Stimulated activated CD4-positive, alpha-beta T cell treated with anti-CD3 and anti-CD28 coated beads, TNF-alpha, amount 100 ng/mL, for 48 hours (primary cell): ENCODE measurements around the gene USP48.
"Not testable (repeated sequence)": the region's sequence is repeated elsewhere in the genome, so short reads cannot be mapped to it uniquely, and the experiment has no call there.

Experiments used
- DNase-seq, 3 donors: peaks; one replicate each; pipeline ENCODE4 v3.0.0-alpha.2; 2020; ENCODE audit warnings: low read depth in 3 of 3

The USP48 gene, protein sequence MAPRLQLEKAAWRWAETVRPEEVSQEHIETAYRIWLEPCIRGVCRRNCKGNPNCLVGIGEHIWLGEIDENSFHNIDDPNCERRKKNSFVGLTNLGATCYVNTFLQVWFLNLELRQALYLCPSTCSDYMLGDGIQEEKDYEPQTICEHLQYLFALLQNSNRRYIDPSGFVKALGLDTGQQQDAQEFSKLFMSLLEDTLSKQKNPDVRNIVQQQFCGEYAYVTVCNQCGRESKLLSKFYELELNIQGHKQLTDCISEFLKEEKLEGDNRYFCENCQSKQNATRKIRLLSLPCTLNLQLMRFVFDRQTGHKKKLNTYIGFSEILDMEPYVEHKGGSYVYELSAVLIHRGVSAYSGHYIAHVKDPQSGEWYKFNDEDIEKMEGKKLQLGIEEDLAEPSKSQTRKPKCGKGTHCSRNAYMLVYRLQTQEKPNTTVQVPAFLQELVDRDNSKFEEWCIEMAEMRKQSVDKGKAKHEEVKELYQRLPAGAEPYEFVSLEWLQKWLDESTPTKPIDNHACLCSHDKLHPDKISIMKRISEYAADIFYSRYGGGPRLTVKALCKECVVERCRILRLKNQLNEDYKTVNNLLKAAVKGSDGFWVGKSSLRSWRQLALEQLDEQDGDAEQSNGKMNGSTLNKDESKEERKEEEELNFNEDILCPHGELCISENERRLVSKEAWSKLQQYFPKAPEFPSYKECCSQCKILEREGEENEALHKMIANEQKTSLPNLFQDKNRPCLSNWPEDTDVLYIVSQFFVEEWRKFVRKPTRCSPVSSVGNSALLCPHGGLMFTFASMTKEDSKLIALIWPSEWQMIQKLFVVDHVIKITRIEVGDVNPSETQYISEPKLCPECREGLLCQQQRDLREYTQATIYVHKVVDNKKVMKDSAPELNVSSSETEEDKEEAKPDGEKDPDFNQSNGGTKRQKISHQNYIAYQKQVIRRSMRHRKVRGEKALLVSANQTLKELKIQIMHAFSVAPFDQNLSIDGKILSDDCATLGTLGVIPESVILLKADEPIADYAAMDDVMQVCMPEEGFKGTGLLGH

DNA sequence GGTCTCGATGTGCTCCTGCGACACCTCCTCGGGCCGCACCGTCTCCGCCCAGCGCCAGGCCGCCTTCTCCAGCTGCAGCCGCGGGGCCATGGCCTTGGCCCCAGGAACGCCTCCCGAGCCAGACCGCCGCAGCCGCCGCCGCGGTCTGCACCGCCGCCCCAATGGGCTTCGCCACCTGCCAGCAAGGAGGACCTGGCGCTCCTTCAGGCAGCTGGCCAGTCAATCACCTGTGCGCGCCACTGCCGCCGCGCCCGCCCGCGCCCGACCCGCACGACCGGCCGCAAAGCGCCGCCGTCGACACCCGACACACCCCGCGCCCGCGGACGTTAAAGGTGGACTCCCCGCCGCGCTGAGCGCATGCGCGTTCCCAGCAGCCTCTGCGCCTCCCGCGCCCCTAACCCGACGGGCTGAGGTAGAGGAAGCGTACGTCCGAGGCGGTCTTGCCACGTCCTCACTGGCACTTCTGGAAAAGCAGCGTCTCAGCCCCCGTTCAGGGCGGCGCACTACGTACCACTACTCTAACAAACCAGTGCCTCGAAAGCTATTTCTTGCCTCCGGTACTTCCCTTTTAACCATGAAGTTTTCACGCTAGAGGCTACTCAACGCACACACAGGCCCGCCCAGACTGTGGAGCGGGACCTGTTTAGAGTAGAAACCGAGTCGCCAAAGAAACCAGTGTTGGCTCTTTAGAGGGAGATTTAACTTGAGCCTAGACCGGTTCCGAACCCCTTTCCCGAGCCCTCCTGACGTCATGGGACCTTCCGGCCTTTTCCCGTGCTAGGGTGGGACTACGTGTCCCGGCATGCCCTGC is at the start of gene USP48:
Gene USP48, minus strand, starts transcription at position 282 of the 811 bp plus-strand sequence. Its CDS starts 192 bp downstream, at position 90.
- peak; percentile 94 to 96 (median 94) for DNase-seq

GRCh38 chr1:21831454-21831970 is 48.6 kb upstream of the USP48 start:
- DNase-seq, result no peak

GRCh38 chr1:21830792-21831453 is 48.0 kb upstream of the USP48 start:
- DNase-seq, result no peak

DNA sequence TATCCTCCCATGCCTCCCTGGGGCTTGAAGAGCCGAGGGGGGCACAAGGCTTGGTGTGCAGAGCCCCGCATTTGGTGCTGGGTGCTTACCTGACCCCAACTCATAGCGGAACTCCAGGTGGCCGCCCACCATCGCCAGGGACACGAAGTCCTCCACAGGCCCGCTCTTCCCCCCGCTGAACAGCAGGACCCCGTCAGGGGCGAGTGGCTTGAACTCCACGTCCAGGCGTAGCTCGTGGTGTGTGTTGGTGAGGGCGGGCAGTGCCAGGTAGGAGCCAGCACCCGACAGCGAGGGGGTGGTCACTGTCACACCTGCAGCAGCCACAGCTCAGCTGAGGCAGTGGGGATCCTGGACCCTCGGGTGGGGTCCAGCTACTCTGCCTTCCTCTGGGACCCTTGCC is 46.3 kb upstream of the USP48 start:
- no peak for DNase-seq

DNA sequence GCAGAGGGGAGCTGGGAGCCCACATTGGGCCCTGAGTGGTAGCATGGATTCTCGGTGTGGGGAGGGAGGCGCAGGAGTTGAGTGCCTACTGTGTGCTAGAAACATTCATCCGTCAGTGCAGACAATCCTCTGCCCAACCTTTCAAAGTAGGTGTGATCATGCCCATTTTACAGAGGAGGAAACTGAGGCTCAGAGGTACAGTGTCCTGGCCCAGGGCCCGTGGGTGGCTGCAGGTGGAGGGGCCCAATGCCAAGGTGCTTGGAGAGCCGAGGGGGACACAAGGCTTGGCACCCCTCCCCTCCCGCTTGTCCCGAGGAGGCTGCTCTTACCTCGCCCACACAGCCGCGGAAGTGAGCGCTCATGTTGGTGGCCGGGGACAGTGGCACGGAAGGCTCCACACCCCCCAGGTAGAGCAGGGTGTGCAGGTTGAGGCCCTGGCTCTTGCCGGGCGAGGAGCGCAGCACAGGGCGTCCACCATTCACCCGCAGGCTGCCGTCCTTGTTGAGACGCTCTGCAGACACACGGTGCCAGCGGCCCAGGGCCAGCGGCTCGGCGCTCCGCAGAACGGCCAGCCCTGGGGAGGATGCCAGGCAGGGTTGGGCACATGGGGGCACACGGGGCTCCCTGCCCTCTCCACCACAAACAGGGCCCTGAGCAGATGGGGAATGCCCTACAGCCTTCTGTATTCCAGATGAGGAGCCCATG is 45.7 kb upstream of the USP48 start:
- DNase-seq, result no peak

GRCh38 chr1:21828075-21828474 is 45.1 kb upstream of the USP48 start:
- no peak for DNase-seq

DNA sequence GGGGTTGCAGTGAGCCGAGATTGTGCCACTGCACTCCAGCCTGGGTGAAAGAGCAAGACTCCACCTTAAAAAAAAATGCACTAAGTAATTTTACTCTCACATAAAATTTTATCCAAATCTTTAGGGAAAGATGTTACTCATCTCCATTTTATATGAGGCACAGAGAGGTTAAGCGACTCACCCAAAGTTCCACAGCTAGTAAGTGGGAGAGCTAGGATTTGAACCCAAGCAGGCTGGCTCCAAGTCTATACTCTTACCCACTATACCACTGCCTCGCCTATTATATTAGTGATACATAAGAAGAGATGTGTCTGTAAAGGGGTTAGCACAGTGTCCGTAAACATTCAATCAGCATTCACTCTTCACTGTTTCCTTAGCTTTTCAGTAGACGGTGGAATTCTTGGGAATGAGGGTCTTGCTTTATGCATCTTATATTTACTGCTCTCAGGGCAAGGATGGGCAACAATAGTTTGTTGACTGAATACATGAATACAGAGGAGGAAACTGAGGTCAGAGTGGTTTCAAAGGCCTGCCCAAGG is 44.3 kb upstream of the USP48 start:
- no peak for DNase-seq

GRCh38 chr1:21826694-21827093 is 43.7 kb upstream of the USP48 start:
- DNase-seq, result not testable (repeated sequence)

GRCh38 chr1:21825393-21825792 is 42.4 kb upstream of the USP48 start:
- no peak for DNase-seq

DNA sequence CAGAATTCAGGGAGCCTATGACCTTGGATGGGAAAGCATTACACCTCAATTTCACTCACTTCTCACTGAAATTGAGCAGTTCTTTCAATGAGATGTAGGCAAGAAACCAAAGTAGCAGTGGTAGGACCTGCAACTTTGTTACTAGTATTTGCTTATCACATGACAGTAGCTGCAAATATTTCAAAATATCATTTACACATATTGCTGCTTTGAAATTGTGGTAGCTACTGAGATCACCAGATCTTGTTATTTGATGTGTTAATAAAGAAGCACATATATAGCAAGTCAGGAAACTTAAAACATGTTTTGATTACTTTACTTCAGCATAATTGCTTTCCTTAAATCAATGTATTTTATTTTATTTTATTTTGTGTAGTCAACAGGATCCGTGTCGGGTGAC is 42.0 kb upstream of the USP48 start:
- DNase-seq, result no peak

DNA sequence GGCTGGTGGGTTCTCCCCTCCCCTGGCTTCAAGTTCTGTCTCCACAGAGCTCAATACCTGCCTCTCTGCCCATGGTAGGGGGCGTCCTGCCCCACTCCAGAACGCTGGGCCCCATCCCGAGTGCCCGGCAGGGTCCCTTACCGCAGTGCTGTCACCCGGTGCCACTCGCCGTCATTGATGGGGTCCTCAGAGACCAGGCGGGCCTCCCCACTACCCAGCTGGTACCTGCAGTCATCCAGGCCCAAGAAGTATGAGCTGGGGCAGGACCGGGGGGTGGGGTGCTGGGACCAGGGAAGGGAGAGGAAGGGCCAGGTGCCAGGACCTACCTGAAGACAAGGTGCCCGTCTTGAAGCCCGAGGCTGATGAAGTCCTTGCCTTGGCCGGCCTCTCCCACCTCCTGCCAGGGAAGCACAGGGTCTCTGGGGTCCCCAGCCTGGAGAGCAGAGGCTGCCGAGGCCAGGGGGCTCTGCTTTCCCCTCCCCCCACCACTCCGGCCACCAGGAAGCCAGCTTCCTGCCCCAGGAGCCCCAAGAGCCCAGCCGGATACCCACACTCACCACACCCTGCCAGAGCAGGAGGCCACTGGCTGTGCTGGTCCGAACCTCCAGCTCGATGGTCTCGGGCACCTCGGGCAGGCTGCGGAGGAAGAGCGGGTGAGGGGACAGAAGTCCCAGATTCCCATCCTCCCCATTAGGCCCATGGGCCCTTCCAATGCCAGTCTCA is 41.2 kb upstream of the USP48 start:
- no peak for DNase-seq

DNA sequence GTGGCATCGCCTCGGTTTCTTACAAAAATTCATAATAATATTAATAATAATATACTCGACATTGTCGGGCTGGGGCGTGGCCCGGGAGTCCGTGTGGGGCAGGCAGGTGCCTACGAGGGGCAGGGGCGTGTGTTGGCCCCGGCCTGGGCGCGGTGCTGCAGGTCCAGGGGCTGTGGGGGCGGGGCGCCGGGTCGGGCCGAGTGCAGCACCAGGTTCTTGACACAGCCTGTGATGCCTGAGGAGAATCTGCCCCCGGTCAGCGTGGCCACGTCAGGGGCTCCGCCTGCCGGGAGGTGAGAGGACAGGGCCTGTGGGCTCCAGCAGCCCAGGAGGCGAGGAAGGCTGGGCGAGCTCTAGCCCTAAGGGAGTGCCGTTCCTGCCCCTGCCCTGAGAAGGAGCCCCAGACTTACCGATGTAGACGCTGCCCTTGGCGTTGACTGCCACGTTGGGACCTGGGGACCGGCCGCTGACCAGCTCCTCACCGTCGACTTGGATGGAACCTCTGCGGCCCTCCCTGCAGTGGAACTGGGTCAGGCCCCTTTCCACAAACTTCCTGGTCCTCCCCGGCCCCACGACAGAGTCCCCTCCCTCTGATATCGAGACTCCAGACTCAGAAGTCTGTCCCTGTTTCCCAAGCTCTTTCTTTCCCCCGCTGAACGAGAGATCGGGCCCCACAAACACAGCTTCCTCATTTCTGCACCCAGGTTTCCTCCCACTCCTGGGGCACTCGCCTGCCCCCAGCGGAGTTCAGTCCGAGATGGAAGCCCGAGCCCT is 40.4 kb upstream of the USP48 start:
- no peak for DNase-seq

DNA sequence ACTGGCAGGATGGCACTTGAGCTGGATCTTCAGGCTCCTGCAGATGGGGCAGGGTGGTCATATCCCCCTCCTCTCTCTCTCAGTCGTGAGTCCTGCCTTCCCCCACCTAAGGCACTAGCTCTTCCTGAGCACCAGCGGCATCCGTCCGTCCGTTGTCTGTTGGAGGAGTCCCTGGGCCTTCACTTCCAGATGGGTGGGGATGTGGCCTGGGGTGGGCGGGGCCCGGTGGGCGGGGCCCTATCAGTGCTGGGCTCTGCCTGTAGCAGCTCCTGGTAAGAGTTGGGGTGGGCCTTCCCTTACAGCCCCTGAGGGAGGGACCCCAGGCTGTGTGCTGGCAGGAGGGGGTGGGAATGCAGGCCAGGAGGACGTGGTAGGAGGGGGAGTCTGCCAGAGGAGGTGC is 39.4 kb upstream of the USP48 start:
- DNase-seq, result no peak

DNA sequence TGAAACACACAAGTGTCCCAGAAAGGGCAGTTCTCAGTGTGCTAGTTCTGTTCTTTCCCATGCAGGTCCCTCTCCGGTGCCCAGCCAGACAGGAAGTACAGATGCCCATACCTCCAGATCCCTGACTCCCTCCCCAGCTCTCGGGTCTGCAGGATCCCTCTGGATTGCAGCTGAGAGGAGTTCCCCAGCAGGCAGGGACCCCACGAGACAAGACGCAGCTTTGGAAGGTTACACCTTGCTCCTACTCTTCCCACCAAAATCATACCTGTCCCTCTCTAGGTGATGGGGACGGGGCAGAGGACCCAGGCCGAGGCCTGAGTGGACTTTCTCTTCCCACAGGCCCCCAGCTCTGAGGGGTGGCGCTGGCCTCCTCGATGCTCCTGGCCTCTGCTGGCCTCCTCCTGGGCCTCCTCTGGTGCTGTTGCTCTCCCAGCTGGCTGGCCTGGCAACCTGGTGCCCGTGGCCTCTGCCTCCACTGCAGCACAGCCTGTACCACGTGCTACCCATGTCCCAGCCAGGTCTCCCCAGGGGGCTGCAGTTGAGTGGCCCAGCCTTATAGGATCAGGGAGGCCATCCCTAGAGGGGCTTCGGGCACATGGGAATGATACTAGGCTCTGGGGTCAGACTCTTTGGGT is 38.6 kb upstream of the USP48 start:
- no peak for DNase-seq

DNA sequence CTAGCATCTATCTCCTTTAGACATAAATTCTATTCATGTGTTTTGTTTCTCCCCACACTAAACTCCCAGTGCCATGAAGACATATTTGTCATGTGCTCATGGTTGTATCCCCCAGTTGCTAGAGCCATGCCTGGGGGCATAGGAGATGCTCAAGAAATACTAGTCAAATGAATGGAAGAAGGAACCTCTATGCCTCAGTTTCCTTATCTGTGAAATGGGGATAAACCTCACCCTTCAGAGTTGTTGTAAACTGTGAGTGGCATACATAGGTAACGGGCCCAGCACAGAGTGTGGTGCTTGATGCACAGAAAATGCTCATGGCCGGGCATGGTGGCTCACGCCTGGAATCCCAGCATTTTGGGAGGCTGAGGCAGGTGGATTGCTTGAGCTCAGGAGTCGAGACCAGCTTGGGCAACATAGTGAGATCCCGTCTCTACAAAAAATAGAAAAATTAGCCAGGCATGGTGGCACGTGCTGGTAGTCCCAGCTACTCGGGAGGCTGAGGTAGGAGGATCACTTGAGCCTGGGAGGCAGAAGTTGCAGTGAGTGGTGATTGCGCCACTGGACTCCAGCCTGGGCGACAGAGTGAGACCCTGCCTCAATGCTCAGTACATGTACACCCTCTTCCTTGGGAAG is 37.8 kb upstream of the USP48 start:
- no peak for DNase-seq

- peak in 2 of 3 donors; percentile 14 to 33 for DNase-seq
Observed at GRCh38 chr1:21818656-21819055, 35.7 kb upstream of the USP48 start.

DNA sequence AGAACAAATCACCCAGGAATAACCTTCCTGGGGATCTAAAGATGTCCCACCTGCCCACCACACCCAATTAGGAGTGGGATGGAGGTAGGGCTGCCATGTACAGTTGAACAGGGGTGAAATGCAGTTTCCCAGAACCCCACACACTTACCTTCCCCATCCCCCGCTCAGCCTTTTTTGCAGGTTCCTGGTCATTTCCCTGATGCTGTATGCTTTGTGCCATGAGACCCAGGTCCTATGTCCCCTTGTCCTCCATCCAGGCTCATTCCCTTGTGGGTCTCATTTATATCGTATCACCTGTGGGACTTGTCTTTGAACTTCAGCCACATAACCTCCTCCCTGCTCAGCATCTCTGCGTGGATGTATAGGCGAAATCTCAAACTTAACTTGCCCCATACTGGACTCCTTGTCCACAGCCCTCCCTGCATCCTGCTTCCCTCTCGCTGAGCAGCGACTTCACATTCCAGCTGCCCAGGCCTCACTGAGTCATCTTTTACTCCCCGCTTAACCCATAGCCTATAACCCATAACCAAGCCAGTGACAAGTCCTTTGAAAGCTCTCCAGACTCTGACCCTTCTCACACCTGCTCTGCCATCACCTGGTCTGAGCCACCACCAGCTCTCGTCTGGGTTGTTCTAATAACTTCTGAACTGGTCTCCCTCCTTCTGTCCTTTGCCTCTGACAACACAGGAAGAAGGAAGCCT is 33.8 kb upstream of the USP48 start:
- DNase-seq, result no peak
